ENCODE data around the gene CCDC59.
A peak's percentile ranks its signal among the peaks of the same experiment; 100 is the strongest.
"Not testable (repeated sequence)": the region's sequence is repeated elsewhere in the genome, so short reads cannot be mapped to it uniquely, and the experiment has no call there.

The CCDC59 gene
- total RNA-seq, result 55.4 to 139 (median 100) reads per million in 3 experiments

GRCh38 chr12:82358200-82359114 is at the start of gene CCDC59, which contains the start of gene METTL25:
CCDC59 (minus strand) TSS chr12:82358387; CDS start chr12:82358376, 11 bp downstream.
METTL25 (plus strand) TSS chr12:82358529; CDS start chr12:82358566, 37 bp downstream.
- peak; percentile 98 for DNase-seq

GRCh38 chr12:82407481-82407880 is 49.3 kb upstream of the CCDC59 start:
- no peak for DNase-seq

- DNase-seq, result no peak
These were observed 48.5 kb upstream of the CCDC59 start for GRCh38 chr12:82406651-82407050.

GRCh38 chr12:82400819-82401218 is 42.6 kb upstream of the CCDC59 start:
- DNase-seq, result no peak

GRCh38 chr12:82398879-82399278 is 40.7 kb upstream of the CCDC59 start:
- DNase-seq, result no peak

GRCh38 chr12:82383930-82384552 is 25.9 kb upstream of the CCDC59 start:
- DNase-seq, result no peak

- DNase-seq, result no peak
These were observed 20.8 kb upstream of the CCDC59 start for GRCh38 chr12:82378997-82379396.

GRCh38 chr12:82375201-82375600 is 17.0 kb upstream of the CCDC59 start:
- no peak for DNase-seq

GRCh38 chr12:82366197-82366596 is 8.0 kb upstream of the CCDC59 start:
- no peak for DNase-seq

GRCh38 chr12:82363990-82364389 is 5.8 kb upstream of the CCDC59 start:
- DNase-seq, result no peak

GRCh38 chr12:82361461-82361915 is 3.3 kb upstream of the CCDC59 start:
- no peak for DNase-seq

- DNase-seq, result not testable (repeated sequence)
These were observed 2.6 kb upstream of the CCDC59 start for GRCh38 chr12:82360834-82361233.

- no peak for DNase-seq
These were observed 910 bp upstream of the CCDC59 start for GRCh38 chr12:82359115-82359478.

GRCh38 chr12:82357845-82358199 is 365 bp downstream of the CCDC59 start:
- DNase-seq, result no peak

- DNase-seq, result no peak
These were observed 847 bp downstream of the CCDC59 start for GRCh38 chr12:82357340-82357739.

GRCh38 chr12:82351390-82351789 is 6.8 kb downstream of the CCDC59 start:
- no peak for DNase-seq

GRCh38 chr12:82350161-82350560 is 8.0 kb downstream of the CCDC59 start:
- DNase-seq, result no peak

- DNase-seq, result no peak
These were observed 28.7 kb downstream of the CCDC59 start for GRCh38 chr12:82329508-82329907.

- DNase-seq, result no peak
These were observed 30.3 kb downstream of the CCDC59 start for GRCh38 chr12:82327861-82328260.

GRCh38 chr12:82326905-82327503 is 31.2 kb downstream of the CCDC59 start:
- DNase-seq, result no peak

GRCh38 chr12:82325540-82326336 is 32.4 kb downstream of the CCDC59 start:
- no peak for DNase-seq

- DNase-seq, result no peak
These were observed 38.9 kb downstream of the CCDC59 start for GRCh38 chr12:82319276-82319675.

GRCh38 chr12:82314406-82314892 is 43.7 kb downstream of the CCDC59 start:
- no peak for DNase-seq
